LoVo (cell line): ENCODE results near the gene SZRD1.

Experiments
- DNase-seq: peaks from one replicate; pipeline ENCODE4 v3.0.0-alpha.2; 2016; ENCODE audit warnings: low spot score

The SZRD1 gene

DNA sequence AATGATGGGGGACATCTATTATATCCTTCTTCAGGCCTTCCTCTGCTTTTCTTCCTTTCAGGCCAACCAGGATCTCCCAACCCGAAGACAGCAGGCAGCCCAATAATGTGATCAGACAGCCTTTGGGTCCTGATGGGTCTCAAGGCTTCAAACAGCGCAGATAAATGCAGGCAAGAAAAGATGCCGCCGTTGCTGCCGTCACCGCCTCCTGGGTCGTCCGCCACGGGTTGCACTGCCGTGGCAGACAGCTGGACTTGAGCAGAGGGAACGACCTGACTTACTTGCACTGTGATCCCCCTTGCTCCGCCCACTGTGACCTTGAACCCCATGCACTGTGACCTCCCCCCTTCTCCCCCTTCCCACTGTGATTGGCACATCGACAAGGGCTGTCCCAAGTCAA lies 27.9 kb downstream of the SZRD1 start:
- no peak for DNase-seq

DNA sequence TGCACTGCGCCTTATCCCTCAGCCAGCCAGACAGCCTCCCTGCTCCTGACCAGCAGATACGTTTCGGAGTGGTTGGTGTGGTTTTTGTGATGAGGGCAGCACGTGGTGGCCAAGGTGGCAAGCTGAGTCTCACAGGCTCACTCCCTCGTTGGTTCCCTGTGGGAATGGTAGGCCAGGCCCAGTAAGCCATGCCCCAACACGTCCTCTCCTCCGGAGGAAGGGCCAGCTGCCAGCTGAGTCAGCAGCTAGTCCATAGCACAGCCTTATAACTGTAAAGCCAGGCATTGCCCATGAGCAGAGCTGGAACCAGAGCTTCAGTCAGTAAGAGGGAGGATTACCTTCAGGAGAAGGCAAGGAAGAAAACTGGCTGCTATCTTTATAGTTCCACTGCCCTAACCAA lies 29.5 kb downstream of the SZRD1 start:
- DNase-seq, result no peak

DNA sequence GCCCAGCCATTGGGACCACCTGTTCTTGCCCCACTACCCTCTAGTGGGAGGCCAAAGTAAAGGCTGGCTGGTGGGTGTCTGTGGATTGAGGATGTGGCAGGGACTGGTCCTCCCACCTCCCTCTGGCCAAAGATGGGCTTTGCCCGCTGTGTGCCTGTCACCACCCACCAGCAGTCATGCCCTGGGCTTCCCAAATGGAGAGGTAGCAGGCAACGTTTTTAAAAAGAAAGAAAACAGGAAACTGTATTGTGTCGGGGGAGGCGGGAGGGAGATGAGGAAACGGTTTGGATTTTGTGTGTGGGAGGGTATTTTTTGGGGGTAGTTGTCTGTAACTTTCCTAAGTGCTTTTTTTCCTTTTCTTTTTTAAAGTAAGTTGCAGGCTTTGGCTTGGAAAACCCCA lies 30.1 kb downstream of the SZRD1 start:
- DNase-seq, result no peak

- no peak for DNase-seq
Observed at GRCh38 chr1:16398371-16398953, 31.4 kb downstream of the SZRD1 start.

DNA sequence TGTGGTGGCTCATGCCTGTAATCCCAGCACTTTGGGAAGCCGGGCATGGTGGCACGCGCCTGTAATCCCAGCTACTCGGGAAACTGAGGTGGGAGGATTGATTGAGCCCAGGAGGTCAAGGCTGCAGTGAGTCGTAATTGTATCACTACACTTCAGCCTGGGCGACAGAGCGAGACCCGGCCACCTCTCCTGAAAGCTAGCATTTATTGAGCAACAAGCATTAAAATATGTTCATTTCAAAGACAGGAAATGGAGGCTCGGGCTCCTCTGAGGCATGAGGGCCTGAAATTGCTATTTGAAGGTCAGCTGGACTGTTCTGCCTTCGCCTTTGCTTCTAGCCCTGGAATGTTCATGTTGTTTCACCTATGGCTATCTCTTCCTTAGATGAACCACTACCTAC lies 35.7 kb downstream of the SZRD1 start:
- no peak for DNase-seq

- DNase-seq, result no peak
Observed at GRCh38 chr1:16405441-16405840, 38.4 kb downstream of the SZRD1 start.

GRCh38 chr1:16406868-16407267 lies 39.8 kb downstream of the SZRD1 start:
- DNase-seq, result no peak

GRCh38 chr1:16409536-16410152 lies 42.6 kb downstream of the SZRD1 start:
- no peak for DNase-seq

- no peak for DNase-seq
Observed at GRCh38 chr1:16410803-16411202, 43.8 kb downstream of the SZRD1 start.

GRCh38 chr1:16413191-16413590 lies 46.1 kb downstream of the SZRD1 start:
- DNase-seq, result no peak

DNA sequence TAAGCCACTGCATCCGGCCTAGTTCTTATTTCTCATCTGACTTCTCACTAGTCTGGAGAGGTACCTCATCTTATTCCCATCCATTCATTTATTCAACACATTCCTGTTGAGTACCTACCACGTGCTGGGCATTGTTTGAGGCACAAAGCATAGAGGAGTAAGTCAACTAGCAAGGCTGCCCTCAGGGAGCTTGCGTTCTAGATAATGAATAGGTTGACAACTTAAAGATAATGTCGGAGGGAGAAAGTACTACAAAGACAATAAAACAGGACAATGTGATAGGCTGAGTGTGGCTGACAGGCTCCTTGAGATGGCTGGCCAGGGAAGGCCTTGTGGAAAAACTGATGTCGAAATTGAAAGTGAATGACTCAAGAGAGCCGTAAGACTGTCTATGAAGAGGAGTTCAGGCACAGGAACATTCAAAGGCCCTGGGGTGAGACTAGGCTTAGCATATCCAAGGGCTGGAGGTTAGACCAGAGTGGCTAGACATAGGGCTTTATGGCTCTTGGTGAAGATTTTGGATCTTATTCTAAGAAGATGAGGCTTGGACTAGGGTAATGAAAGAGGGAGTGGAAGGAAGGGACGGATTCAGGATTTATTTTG lies 51.9 kb downstream of the SZRD1 start:
- DNase-seq, result no peak

GRCh38 chr1:16420424-16421118 lies 53.5 kb downstream of the SZRD1 start:
- DNase-seq, result no peak

DNA sequence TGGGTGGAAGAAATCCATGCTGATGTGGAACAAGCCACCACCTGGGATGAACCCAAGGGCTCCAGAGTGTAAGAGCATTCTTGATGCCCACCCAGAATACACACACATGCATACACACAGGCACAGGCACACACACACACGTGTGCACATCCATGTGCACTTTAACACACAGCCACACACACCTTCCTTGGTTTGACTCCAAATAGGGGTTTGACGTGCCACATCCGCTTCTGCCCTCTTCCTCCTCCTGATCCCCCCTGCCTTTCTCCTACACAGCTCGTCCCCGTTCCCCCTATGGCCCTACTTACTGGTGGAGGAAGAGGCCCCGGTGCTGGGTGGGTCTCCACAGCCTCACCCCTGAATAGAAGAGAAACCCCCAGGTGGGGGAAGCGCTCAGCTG lies 54.2 kb downstream of the SZRD1 start:
- DNase-seq, result no peak

GRCh38 chr1:16422041-16422440 lies 55.0 kb downstream of the SZRD1 start:
- DNase-seq, result no peak

- no peak for DNase-seq
Observed at GRCh38 chr1:16425125-16426025, 58.3 kb downstream of the SZRD1 start.

- DNase-seq, result no peak
Observed at GRCh38 chr1:16430606-16431005, 63.6 kb downstream of the SZRD1 start.

- DNase-seq, result no peak
Observed at GRCh38 chr1:16433030-16433429, 66.0 kb downstream of the SZRD1 start.

- no peak for DNase-seq
Observed at GRCh38 chr1:16434007-16434406, 67.0 kb downstream of the SZRD1 start.

DNA sequence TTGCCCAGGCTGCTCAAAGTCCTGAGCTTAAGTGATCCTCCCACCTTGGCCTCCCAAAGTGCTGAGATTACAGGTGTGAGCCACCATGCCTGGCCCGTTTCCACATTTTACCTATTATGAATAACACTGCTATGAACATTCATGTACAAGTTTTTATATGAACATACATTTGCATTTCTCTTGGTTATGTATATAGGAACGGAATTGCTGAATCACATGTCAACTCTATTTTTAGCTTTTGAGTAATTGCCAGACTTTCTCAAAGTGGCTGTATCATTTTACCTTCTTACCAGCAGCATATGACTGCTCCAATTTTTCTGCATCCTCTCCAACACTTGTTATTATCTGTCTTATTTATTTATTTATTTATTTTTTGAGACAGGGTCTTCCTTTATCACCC lies 67.5 kb downstream of the SZRD1 start:
- no peak for DNase-seq

DNA sequence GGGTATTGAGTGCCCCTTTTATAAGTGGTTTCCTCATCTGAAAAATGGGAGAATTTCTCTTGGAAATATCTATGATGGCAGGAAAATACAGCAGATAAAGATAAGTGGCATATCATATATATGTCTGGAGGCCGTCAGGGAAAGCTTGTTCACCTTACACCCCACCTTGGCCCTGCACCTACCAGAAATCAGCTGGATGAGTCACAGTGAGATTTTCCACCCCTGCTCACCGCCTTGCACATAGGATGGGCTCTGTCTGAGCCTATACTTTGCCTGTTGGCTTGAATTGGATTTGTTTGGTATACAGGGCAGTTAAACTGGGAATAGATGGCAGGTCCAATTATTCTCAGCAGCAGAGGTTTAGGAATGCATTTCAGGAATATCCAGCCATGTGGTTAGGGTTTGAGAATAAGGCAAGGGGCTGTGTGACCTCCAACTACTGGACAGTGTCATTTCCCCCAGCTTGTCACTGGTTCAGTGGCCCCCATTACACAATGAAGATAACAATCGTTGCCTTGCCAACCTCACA lies 70.0 kb downstream of the SZRD1 start, which contains the start of gene SPATA21:
Gene SPATA21 (minus strand): TSS at position 479 of the 529 bp plus-strand sequence. CDS start 6,053 bp downstream, outside the sequence.
- DNase-seq, result no peak

GRCh38 chr1:16438516-16438915 lies 71.5 kb downstream of the SZRD1 start:
- DNase-seq, result no peak

DNA sequence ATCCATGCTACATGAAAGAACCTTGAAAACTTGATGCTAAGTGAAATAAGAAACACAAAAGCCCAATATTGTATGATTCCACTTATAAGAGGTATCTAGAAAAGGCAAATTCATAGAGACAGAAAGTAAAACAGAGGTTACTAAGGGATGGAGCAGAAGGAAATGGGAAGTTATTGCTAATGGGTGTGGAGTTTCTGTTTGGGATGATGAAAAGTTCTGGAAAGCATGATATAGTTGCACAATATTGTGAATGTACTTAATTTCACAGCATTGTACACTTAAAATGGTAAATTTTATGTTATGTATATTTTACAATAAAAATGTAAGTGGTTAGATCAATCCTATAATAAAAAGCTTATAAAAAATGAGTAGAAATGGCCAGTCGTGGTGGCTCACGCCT lies 71.9 kb downstream of the SZRD1 start:
- no peak for DNase-seq
